NCI-H187 (cell line): ENCODE data around the gene RNF19B.

Source experiments
- DNase-seq, 2 experiments: peaks; one replicate each; lab custom pipeline; 2025; lab: John Stamatoyannopoulos, UW

Gene RNF19B

DNA sequence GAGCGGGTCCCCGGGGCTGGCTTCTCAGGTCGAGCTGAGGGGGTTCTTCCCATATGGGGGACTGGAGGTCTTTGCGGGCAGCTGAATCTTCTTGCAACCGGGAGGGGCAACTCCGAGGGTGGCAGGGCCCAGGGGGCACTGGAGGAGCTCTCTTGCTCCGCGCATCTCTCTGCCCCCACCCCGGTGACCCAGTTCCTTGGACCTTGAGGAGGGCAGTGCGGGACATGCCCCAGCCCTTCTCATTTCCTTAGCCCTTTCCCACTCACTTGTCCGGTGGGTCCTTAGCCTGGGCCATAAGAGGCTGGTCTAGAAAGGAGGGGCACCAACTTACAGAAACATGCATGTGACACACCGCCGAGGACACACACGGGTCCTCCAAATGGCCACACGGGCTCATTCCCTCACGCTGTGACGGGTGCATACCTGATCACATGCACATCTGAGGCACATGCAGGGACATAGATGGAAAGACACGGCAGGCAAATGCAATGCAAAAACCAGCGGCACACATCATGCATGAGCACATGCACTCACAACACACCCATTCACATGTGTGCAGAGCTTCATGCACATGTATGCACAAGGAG, 77.7 kb downstream of the RNF19B start:
- no peak for DNase-seq
